Measurements from ENCODE around the gene BARHL1. TPM values are rescaled to one million over a fixed set of nuclear protein-coding genes. Genes with fewer than 3 reads are reported as not detected.

Gene BARHL1
- total and polyA plus RNA-seq, 2 of the 13 experiments (the other 11 are each of a cell fraction or from before 2014, with no cell fraction given) = not detected

DNA sequence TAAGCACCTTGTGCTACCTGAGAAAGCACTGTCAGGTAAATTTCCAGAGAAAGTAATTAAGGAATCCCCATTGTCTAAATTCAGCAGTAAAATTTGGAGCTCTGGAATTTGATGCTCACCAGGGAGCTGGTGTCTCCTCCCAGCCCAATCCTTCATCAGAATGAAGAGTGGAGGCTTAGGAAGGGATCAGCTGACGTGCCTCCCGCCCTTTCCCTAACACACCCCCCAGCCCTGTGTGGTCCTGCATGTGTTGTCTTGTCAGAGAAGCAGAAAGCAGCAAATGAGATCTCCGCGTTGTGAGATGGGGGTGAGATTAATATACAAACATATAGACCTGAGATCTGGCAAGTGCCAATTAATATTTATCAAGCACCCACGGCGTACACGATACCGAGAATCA, 26.9 kb upstream of the BARHL1 start:
- Histone ChIP-seq H3K27me3 (ENCODE audit: control insufficient read depth in 1 of 2, insufficient read depth in 2 of 2, low read length in 2 of 2) (peaks cover 0 to 32% of the 10 kb centered on the region in 2 experiments; a peak in 2 of 5 replicates), H3K36me3 (replicated peaks in 1 of 2; ENCODE audit: control insufficient read depth in 1 of 2, insufficient read depth in 2 of 2, low read length in 2 of 2) (no peaks in the 10 kb centered on the region), H3K79me2 (ENCODE audit: insufficient read depth, low read length) (no peaks in the 10 kb centered on the region), H3K9me3 (ENCODE audit: low read length) (no peaks in the 10 kb centered on the region), H2AFZ (ENCODE audit: low read length) (no peak overlapping the region), H4K20me1 (ENCODE audit: insufficient read depth, low read length) (no peaks in the 10 kb centered on the region), H3K4me1 (ENCODE audit: insufficient read depth, low read length) (no peaks in the 10 kb centered on the region), H3K4me2 (ENCODE audit: low read depth, low read length) (no peak overlapping the region), H3K4me3 (replicated peaks in 1 of 3; ENCODE audit: insufficient read depth in 1 of 3, low read depth in 2 of 3, low read length in 3 of 3) (no peak overlapping the region), H3K9ac (ENCODE audit: insufficient read depth, low read depth, low read length) (no peak overlapping the region), H3K27ac (ENCODE audit: extremely low read length, insufficient read depth, low read length) (no peak overlapping the region)
- DNase-seq (ENCODE audit: low spot score) (no peak), FAIRE-seq (no peak), ATAC-seq (no peak)
- intact Hi-C loops (cut with micrococcal nuclease; ENCODE audit: unreplicated experiment) (no loop called here), in situ Hi-C loops (cut with HindIII; ENCODE audit: extremely low pct_ligation_motif_present, low pct_unique_long_range_greater_than_20kb) (no loop called here)
- WGBS (ENCODE audit: low lambda C conversion rate) = 31% methylated on average over 7 of the region's 8 CpGs
- no TSS peak for BruUV-seq (replicated peaks)
- POLR2A ChIA-PET = no interaction called here
- TF ChIP-seq ZNF383 (CRISPR knock-in tag; IDR thresholded peaks at IDR 0.05; ENCODE audit: borderline replicate concordance) (no peak), SRSF4 (IDR thresholded peaks at IDR 0.05; ENCODE audit: low read depth, low read length, poor library complexity, severe bottlenecking) (no peak), ZNF230 (CRISPR knock-in tag; IDR thresholded peaks at IDR 0.05) (no peak), HCFC1 (IDR thresholded peaks at IDR 0.05; ENCODE audit: low read depth, low read length) (no peak), ZNF180 (CRISPR knock-in tag; IDR thresholded peaks at IDR 0.05; ENCODE audit: borderline replicate concordance, low read depth) (no peak), NCOA5 (CRISPR knock-in tag; IDR thresholded peaks at IDR 0.05) (no peak), ZNF501 (CRISPR knock-in tag; IDR thresholded peaks at IDR 0.05) (no peak), FOXJ3 (CRISPR knock-in tag; IDR thresholded peaks at IDR 0.05; ENCODE audit: borderline replicate concordance) (no peak)
- TF ChIP-seq, protein P1, sequence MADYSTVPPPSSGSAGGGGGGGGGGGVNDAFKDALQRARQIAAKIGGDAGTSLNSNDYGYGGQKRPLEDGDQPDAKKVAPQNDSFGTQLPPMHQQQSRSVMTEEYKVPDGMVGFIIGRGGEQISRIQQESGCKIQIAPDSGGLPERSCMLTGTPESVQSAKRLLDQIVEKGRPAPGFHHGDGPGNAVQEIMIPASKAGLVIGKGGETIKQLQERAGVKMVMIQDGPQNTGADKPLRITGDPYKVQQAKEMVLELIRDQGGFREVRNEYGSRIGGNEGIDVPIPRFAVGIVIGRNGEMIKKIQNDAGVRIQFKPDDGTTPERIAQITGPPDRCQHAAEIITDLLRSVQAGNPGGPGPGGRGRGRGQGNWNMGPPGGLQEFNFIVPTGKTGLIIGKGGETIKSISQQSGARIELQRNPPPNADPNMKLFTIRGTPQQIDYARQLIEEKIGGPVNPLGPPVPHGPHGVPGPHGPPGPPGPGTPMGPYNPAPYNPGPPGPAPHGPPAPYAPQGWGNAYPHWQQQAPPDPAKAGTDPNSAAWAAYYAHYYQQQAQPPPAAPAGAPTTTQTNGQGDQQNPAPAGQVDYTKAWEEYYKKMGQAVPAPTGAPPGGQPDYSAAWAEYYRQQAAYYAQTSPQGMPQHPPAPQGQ (CRISPR knock-in tag; IDR thresholded peaks at IDR 0.05; ENCODE audit: borderline replicate concordance) = no peak
- TF ChIP-seq, protein P2, sequence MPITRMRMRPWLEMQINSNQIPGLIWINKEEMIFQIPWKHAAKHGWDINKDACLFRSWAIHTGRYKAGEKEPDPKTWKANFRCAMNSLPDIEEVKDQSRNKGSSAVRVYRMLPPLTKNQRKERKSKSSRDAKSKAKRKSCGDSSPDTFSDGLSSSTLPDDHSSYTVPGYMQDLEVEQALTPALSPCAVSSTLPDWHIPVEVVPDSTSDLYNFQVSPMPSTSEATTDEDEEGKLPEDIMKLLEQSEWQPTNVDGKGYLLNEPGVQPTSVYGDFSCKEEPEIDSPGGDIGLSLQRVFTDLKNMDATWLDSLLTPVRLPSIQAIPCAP (CRISPR knock-in tag; IDR thresholded peaks at IDR 0.05; ENCODE audit: low read depth) = no peak
- TF ChIP-seq, protein P3, sequence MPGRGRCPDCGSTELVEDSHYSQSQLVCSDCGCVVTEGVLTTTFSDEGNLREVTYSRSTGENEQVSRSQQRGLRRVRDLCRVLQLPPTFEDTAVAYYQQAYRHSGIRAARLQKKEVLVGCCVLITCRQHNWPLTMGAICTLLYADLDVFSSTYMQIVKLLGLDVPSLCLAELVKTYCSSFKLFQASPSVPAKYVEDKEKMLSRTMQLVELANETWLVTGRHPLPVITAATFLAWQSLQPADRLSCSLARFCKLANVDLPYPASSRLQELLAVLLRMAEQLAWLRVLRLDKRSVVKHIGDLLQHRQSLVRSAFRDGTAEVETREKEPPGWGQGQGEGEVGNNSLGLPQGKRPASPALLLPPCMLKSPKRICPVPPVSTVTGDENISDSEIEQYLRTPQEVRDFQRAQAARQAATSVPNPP (CRISPR knock-in tag; IDR thresholded peaks at IDR 0.05) = no peak
- TF ChIP-seq, protein P4, sequence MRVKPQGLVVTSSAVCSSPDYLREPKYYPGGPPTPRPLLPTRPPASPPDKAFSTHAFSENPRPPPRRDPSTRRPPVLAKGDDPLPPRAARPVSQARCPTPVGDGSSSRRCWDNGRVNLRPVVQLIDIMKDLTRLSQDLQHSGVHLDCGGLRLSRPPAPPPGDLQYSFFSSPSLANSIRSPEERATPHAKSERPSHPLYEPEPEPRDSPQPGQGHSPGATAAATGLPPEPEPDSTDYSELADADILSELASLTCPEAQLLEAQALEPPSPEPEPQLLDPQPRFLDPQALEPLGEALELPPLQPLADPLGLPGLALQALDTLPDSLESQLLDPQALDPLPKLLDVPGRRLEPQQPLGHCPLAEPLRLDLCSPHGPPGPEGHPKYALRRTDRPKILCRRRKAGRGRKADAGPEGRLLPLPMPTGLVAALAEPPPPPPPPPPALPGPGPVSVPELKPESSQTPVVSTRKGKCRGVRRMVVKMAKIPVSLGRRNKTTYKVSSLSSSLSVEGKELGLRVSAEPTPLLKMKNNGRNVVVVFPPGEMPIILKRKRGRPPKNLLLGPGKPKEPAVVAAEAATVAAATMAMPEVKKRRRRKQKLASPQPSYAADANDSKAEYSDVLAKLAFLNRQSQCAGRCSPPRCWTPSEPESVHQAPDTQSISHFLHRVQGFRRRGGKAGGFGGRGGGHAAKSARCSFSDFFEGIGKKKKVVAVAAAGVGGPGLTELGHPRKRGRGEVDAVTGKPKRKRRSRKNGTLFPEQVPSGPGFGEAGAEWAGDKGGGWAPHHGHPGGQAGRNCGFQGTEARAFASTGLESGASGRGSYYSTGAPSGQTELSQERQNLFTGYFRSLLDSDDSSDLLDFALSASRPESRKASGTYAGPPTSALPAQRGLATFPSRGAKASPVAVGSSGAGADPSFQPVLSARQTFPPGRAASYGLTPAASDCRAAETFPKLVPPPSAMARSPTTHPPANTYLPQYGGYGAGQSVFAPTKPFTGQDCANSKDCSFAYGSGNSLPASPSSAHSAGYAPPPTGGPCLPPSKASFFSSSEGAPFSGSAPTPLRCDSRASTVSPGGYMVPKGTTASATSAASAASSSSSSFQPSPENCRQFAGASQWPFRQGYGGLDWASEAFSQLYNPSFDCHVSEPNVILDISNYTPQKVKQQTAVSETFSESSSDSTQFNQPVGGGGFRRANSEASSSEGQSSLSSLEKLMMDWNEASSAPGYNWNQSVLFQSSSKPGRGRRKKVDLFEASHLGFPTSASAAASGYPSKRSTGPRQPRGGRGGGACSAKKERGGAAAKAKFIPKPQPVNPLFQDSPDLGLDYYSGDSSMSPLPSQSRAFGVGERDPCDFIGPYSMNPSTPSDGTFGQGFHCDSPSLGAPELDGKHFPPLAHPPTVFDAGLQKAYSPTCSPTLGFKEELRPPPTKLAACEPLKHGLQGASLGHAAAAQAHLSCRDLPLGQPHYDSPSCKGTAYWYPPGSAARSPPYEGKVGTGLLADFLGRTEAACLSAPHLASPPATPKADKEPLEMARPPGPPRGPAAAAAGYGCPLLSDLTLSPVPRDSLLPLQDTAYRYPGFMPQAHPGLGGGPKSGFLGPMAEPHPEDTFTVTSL (CRISPR knock-in tag; IDR thresholded peaks at IDR 0.05; ENCODE audit: borderline replicate concordance) = no peak
- TF ChIP-seq, protein P5, sequence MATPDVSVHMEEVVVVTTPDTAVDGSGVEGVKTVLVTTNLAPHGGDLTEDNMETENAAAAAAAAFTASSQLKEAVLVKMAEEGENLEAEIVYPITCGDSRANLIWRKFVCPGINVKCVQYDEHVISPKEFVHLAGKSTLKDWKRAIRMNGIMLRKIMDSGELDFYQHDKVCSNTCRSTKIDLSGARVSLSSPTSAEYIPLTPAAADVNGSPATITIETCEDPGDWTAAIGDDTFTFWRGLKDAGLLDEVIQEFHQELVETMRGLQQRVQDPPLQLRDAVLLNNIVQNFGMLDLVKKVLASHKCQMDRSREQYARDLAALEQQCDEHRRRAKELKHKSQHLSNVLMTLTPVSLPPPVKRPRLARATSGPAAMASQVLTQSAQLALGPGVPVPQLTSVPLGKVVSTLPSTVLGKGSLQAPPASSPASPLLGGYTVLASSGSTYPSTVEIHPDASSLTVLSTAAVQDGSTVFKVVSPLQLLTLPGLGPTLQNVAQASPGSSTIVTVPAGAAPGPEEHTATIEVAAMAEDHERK (CRISPR knock-in tag; IDR thresholded peaks at IDR 0.05; ENCODE audit: low read depth) = no peak
- CTCF ChIA-PET (ENCODE audit: low intra/inter-chr PET ratio, low total read pairs) = no interaction called here

All from HepG2 (cell line).